ENCODE data around the gene PLXNB2.

DNA sequence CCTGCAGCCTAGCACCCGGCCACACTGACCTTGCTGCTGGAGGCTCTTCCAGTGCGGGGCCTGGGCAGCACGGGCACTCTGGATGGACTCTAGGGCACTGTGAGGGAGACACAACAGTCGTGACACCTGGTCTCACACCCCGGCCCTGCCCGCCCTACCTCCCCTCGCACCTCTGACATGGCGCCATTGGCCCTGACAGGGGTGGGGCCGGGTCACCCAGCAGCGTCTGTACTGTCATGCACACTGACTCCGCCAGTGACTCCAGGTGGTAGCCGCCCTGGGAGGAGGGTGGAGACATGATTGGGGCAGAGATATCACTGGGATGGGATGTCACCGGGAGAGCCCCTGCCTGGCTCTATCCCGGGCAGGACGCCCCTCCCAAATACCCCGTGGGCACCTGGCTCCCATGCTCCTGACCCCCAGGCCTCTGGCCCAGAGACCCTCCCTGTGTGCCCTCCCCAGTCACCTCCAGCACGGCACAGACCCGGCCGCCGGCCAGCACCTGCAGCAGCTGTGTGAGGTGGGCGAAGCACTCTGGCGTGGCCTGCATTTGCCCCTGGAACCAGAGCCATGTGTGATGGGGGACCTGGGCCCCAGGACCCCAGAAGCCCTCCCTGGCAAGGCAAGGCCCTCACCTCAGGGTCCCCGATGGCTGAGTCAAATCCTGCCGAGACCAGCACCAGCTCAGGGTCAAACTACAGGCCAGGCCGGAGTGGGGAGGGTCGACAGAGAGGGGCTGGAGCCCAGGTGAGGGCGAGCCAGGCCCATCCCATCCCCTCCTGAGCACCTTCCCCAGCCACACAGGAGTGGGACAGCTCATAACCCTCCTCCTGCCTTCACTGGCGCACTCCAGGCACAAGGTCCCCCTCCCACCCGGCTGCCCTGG, 59.0 kb downstream of the PLXNB2 start:
- TF ChIP-seq, protein P1, sequence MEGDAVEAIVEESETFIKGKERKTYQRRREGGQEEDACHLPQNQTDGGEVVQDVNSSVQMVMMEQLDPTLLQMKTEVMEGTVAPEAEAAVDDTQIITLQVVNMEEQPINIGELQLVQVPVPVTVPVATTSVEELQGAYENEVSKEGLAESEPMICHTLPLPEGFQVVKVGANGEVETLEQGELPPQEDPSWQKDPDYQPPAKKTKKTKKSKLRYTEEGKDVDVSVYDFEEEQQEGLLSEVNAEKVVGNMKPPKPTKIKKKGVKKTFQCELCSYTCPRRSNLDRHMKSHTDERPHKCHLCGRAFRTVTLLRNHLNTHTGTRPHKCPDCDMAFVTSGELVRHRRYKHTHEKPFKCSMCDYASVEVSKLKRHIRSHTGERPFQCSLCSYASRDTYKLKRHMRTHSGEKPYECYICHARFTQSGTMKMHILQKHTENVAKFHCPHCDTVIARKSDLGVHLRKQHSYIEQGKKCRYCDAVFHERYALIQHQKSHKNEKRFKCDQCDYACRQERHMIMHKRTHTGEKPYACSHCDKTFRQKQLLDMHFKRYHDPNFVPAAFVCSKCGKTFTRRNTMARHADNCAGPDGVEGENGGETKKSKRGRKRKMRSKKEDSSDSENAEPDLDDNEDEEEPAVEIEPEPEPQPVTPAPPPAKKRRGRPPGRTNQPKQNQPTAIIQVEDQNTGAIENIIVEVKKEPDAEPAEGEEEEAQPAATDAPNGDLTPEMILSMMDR (IDR thresholded peaks at IDR 0.05; ENCODE audit: low read length): no peak
- no peak for TF ChIP-seq EZH2 (optimal IDR thresholded peaks at IDR 0.05; ENCODE audit: low read depth, low read length)
